NCI-H226 (cell line): ENCODE results near the gene PLA2G4A.

Experiments
- DNase-seq: peaks from one replicate; pipeline ENCODE4 v3.0.0-alpha.2; 2015

The PLA2G4A gene

GRCh38 chr1:187032982-187033692 is 204.4 kb downstream of the PLA2G4A start:
- DNase-seq, result no peak

- no peak for DNase-seq
Observed at GRCh38 chr1:187033693-187034390, 205.1 kb downstream of the PLA2G4A start.

- DNase-seq, result no peak
Observed at GRCh38 chr1:187034501-187034900, 205.8 kb downstream of the PLA2G4A start.

- no peak for DNase-seq
Observed at GRCh38 chr1:187037973-187038553, 209.3 kb downstream of the PLA2G4A start.
